ENCODE results near the gene KIF21B. TPM values are rescaled to one million over a fixed set of nuclear protein-coding genes. Genes with fewer than 3 reads are reported as not detected.

The KIF21B gene
- total RNA-seq, 2 donors from 2014 or later = 1.6 to 3.4 TPM

- Histone ChIP-seq H3K9me3 (no peaks in the 10 kb centered on the region), H3K27me3 (no peaks in the 10 kb centered on the region), H3K36me3 (replicated peaks in 1 of 2; ENCODE audit: insufficient read depth in 1 of 2, low read depth in 2 of 2) (no peaks in the 10 kb centered on the region), H3K4me1 (peaks cover 34% of the 10 kb centered on the region), H3K4me3 (no peak overlapping the region), H3K27ac (no peak overlapping the region)
- intact Hi-C loops (cut with DNase I) = no loop called here
- no peak for TF ChIP-seq POLR2A (IDR thresholded peaks at IDR 0.05)
- TF ChIP-seq, protein P1, sequence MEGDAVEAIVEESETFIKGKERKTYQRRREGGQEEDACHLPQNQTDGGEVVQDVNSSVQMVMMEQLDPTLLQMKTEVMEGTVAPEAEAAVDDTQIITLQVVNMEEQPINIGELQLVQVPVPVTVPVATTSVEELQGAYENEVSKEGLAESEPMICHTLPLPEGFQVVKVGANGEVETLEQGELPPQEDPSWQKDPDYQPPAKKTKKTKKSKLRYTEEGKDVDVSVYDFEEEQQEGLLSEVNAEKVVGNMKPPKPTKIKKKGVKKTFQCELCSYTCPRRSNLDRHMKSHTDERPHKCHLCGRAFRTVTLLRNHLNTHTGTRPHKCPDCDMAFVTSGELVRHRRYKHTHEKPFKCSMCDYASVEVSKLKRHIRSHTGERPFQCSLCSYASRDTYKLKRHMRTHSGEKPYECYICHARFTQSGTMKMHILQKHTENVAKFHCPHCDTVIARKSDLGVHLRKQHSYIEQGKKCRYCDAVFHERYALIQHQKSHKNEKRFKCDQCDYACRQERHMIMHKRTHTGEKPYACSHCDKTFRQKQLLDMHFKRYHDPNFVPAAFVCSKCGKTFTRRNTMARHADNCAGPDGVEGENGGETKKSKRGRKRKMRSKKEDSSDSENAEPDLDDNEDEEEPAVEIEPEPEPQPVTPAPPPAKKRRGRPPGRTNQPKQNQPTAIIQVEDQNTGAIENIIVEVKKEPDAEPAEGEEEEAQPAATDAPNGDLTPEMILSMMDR (IDR thresholded peaks at IDR 0.05) = peak in 4 of 7 experiments; percentile 16 to 31 (median 22)
- 35 to 59% methylated on average over 4 to 11 of the region's 11 CpGs for WGBS, 2 donors
- DNase-seq (peak; percentile 35 to 64 (median 56)), ATAC-seq (peak; percentile 34)
Observed at GRCh38 chr1:201020721-201021629, 2.5 kb downstream of the KIF21B start.

- H3K27ac ChIP-seq = peak overlapping the region in 2 of 4 donors; percentile 42 to 55
- H3K27me3 ChIP-seq = no peaks in the 10 kb centered on the region
- ATAC-seq = no peak
- no peak overlapping the region for H3K4me3 ChIP-seq
- peaks cover 34% of the 10 kb centered on the region for H3K4me1 ChIP-seq
- DNase-seq = peak in 1 of 4 donors; percentile 32
- no peak for TF ChIP-seq POLR2A (IDR thresholded peaks at IDR 0.05)
- TF ChIP-seq, protein P1 (IDR thresholded peaks at IDR 0.05) = no peak
- H3K36me3 ChIP-seq (replicated peaks in 1 of 2; ENCODE audit: insufficient read depth in 1 of 2, low read depth in 2 of 2) = no peaks in the 10 kb centered on the region
- WGBS, 2 donors = 71 to 91% methylated on average over 3 to 4 of the region's 4 CpGs
- intact Hi-C loops (cut with DNase I) = no loop called here
- no peaks in the 10 kb centered on the region for H3K9me3 ChIP-seq
Observed at GRCh38 chr1:201020040-201020591, 3.4 kb downstream of the KIF21B start.

DNA sequence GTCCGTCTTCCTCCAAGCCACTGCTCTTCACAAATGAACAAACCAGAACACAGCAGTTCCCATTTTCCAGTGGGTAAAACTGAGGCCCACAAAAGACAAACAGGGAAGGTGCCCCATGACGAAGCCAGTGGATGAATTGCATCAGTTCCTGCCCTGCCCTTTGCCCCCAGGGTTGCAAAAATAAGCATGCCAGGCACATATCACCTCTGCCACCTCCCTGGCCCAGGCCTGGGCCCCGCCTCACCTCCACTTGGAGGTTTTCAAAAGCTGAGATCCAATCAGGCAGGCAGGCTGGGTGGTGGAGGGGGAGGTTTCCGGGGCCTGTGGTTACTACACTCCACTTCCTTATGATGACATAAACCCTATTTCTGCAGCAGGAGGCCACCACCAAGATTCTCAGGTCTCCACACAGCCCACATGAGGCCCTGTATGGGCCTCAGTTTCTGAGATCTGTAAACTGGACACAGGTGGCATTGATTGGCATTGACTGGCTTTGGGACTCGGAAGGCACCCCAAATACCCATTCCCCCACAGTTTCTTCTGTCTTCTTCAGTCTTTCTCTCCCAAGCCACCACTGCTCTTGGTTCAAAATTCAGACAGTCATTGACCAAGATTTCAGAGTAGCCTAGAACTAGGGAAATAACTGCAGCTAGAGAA lies 4.1 kb downstream of the KIF21B start:
- TF ChIP-seq, protein P1 (IDR thresholded peaks at IDR 0.05) = no peak
- peak in 1 of 3 donors; percentile 15 for TF ChIP-seq POLR2A (IDR thresholded peaks at IDR 0.05)

GRCh38 chr1:201017828-201018163 lies 5.7 kb downstream of the KIF21B start:
- H3K4me1 ChIP-seq = peaks cover 30% of the 10 kb centered on the region
- no peak overlapping the region for H3K4me3 ChIP-seq
- no peak for ATAC-seq
- no peak overlapping the region for H3K27ac ChIP-seq
- H3K9me3 ChIP-seq = no peaks in the 10 kb centered on the region
- 80 to 82% methylated on average over 1 to 2 of the region's 2 CpGs for WGBS, 2 donors
- intact Hi-C loops (cut with DNase I) = no loop called here
- DNase-seq = no peak
- H3K27me3 ChIP-seq = no peaks in the 10 kb centered on the region
- no peaks in the 10 kb centered on the region for H3K36me3 ChIP-seq (replicated peaks in 1 of 2; ENCODE audit: insufficient read depth in 1 of 2, low read depth in 2 of 2)
- TF ChIP-seq, protein P1 (IDR thresholded peaks at IDR 0.05) = no peak
- no peak for TF ChIP-seq POLR2A (IDR thresholded peaks at IDR 0.05)

More for the DNA sequence above, 4.1 kb downstream of the KIF21B start:
- peaks cover 34% of the 10 kb centered on the region for H3K4me1 ChIP-seq
- ATAC-seq = no peak
- no peak overlapping the region for H3K4me3 ChIP-seq
- intact Hi-C loops (cut with DNase I) = no loop called here
- no peaks in the 10 kb centered on the region for H3K36me3 ChIP-seq (replicated peaks in 1 of 2; ENCODE audit: insufficient read depth in 1 of 2, low read depth in 2 of 2)
- 61 to 76% methylated on average over 5 of the region's 5 CpGs for WGBS, 2 donors
- no peaks in the 10 kb centered on the region for H3K9me3 ChIP-seq
- H3K27ac ChIP-seq = peak overlapping the region in 1 of 4 donors; percentile 55
- H3K27me3 ChIP-seq = no peaks in the 10 kb centered on the region
- peak in 3 of 4 donors; percentile 43 to 71 (median 69) for DNase-seq
